NCI-H2081 (cell line): ENCODE results near the gene APOC4.
"Not testable (repeated sequence)": the region's sequence is repeated elsewhere in the genome, so short reads cannot be mapped to it uniquely, and the experiment has no call there.

Source experiments
- DNase-seq, 2 experiments: peaks; one replicate each; lab custom pipeline; 2025; lab: John Stamatoyannopoulos, UW

APOC4 gene

DNA sequence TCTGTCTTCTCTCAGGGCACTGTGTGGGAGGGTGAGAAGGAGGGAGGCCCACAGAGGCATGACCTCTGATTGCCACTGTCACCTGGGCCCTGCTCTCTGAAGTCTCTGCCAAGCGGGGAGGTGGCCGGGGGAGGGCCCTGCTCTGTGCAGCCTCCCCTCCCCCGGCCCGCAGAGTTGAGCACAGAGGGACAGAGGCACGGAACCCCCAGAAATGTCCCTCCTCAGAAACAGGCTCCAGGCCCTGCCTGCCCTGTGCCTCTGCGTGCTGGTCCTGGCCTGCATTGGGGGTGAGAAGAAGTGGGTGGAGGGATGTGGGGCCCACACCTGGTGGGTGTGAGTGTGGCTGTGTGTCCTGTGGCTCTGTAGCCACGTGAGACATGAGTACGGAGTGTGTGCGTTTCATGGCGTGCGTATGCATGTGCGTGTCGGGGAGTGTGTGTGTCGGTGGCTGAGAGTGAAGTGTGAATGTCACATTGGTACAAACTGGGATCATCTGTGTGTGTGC is at the start of gene APOC4:
Gene APOC4 (plus strand): TSS at position 171 of the 505 bp plus-strand sequence. CDS start 41 bp downstream, at position 212.
- no peak for DNase-seq

- no peak for DNase-seq
These were observed 49.1 kb upstream of the APOC4 start for GRCh38 chr19:44892932-44893331.

GRCh38 chr19:44893332-44894051 is 48.5 kb upstream of the APOC4 start:
- DNase-seq: no peak

- DNase-seq: no peak
These were observed 48.0 kb upstream of the APOC4 start for GRCh38 chr19:44894052-44894400.

DNA sequence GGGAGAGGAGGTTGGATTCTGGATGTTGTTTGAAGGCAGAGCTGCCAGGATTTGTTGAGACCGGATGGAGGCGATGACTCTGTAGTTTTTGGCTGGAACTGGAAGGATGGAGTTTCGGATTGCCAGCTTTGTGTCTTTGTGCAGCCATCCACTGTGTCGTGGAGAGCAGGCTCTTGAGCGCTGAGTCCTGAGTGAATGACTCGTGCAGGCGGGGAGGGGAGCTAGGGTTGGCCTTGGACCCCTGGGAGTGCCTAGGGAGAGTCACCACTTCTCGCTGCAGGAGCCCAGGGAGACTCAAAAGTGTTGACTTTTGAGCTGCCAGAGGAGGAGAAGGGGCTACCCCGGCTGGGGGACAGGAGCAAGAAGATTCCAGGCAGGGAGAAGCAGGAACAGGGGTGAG is 47.1 kb upstream of the APOC4 start:
- DNase-seq: no peak

- DNase-seq: no peak
These were observed 44.2 kb upstream of the APOC4 start for GRCh38 chr19:44897835-44898234.

DNA sequence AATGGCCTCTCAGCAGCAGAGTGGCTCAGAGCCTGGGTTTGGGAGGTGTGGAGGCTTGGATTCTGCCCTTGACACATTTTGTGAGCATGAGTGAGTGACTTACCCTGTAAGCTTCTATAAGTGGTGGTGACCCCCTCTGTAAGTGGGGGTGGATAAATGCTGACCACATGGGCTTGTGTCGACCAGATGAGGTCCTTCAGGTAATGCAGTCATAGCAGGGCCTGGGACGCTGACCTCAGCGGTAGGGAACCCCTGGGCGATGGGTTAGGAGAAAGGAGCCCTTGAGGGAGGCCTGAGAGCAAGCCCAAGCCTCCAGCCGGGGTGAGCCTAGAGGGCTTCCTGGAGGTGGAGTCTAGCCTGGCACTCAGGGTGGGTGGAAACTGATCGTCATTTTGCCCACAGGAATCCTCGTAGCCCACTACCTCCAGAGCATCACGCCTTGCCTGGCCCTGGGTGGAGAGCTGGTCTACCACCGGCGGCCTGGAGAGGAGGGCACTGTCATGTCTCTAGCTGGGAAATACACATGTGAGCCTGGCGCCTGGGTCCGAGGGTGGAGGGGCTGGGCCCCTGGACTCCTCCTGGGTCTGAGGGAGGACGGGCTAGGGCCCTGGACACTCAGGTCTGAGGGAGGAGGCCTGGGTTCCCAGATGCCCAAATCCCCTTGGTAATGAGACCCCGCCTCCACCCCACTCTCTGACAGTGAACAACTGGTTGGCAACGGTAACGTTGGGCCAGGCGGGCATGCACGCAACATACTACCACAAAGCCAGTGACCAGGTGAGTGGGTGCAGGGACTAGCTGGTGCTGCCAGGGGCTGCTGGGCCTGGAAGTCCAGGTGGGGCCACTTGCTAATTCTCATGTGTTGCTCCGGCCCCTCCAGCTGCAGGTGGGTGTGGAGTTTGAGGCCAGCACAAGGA is 41.5 kb upstream of the APOC4 start:
- no peak for DNase-seq

DNA sequence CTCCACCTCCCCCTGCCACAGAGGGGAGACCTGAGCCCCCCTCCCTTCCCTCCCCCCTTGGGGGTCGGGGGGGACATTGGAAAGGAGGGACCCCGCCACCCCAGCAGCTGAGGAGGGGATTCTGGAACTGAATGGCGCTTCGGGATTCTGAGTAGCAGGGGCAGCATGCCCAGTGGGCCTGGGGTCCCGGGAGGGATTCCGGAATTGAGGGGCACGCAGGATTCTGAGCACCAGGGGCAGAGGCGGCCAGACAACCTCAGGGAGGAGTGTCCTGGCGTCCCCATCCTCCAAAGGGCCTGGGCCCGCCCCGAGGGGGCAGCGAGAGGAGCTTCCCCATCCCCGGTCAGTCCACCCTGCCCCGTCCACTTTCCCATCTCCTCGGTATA is 38.8 kb upstream of the APOC4 start:
- DNase-seq: no peak

- DNase-seq: peak; percentile 29 to 39
These were observed 38.2 kb upstream of the APOC4 start for GRCh38 chr19:44903602-44904425.

GRCh38 chr19:44904426-44904994 is 37.5 kb upstream of the APOC4 start:
- no peak for DNase-seq

DNA sequence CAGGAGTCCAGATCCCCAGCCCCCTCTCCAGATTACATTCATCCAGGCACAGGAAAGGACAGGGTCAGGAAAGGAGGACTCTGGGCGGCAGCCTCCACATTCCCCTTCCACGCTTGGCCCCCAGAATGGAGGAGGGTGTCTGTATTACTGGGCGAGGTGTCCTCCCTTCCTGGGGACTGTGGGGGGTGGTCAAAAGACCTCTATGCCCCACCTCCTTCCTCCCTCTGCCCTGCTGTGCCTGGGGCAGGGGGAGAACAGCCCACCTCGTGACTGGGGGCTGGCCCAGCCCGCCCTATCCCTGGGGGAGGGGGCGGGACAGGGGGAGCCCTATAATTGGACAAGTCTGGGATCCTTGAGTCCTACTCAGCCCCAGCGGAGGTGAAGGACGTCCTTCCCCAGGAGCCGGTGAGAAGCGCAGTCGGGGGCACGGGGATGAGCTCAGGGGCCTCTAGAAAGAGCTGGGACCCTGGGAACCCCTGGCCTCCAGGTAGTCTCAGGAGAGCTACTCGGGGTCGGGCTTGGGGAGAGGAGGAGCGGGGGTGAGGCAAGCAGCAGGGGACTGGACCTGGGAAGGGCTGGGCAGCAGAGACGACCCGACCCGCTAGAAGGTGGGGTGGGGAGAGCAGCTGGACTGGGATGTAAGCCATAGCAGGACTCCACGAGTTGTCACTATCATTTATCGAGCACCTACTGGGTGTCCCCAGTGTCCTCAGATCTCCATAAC is 36.4 kb upstream of the APOC4 start, which contains the start of gene APOE:
Gene APOE (plus strand): TSS at position 360 of the 724 bp plus-strand sequence. CDS start 829 bp downstream, outside the sequence.
- DNase-seq: no peak

GRCh38 chr19:44907613-44908012 is 34.4 kb upstream of the APOC4 start:
- DNase-seq: no peak

DNA sequence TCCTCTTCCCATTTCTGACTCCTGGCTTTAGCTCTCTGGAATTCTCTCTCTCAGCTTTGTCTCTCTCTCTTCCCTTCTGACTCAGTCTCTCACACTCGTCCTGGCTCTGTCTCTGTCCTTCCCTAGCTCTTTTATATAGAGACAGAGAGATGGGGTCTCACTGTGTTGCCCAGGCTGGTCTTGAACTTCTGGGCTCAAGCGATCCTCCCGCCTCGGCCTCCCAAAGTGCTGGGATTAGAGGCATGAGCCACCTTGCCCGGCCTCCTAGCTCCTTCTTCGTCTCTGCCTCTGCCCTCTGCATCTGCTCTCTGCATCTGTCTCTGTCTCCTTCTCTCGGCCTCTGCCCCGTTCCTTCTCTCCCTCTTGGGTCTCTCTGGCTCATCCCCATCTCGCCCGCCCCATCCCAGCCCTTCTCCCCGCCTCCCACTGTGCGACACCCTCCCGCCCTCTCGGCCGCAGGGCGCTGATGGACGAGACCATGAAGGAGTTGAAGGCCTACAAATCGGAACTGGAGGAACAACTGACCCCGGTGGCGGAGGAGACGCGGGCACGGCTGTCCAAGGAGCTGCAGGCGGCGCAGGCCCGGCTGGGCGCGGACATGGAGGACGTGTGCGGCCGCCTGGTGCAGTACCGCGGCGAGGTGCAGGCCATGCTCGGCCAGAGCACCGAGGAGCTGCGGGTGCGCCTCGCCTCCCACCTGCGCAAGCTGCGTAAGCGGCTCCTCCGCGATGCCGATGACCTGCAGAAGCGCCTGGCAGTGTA is 33.8 kb upstream of the APOC4 start:
- no peak for DNase-seq

DNA sequence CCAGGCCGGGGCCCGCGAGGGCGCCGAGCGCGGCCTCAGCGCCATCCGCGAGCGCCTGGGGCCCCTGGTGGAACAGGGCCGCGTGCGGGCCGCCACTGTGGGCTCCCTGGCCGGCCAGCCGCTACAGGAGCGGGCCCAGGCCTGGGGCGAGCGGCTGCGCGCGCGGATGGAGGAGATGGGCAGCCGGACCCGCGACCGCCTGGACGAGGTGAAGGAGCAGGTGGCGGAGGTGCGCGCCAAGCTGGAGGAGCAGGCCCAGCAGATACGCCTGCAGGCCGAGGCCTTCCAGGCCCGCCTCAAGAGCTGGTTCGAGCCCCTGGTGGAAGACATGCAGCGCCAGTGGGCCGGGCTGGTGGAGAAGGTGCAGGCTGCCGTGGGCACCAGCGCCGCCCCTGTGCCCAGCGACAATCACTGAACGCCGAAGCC is 33.2 kb upstream of the APOC4 start:
- no peak for DNase-seq

- no peak for DNase-seq
These were observed 32.3 kb upstream of the APOC4 start for GRCh38 chr19:44909775-44910174.

- DNase-seq: not testable (repeated sequence)
These were observed 30.1 kb upstream of the APOC4 start for GRCh38 chr19:44911896-44912295.

DNA sequence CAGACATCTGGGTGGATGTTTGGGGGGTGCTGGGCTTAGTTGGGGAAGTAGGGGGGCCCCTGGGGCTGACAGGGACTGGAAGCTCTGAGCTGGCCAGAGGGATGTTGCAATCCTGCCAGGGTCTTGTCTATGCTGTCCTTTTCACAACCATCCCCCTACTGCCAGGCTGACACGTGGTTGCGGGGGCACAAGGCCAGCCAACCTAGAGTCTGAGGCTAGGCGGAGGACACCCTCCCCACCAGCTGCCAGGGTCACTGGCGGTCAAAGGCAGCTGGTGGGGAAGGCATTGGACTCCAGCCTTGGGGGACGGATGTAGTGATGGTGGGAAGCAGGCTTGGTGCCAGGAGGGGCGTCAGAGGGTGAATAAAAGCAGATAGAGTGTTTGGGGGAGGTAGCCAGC is 29.2 kb upstream of the APOC4 start:
- no peak for DNase-seq

DNA sequence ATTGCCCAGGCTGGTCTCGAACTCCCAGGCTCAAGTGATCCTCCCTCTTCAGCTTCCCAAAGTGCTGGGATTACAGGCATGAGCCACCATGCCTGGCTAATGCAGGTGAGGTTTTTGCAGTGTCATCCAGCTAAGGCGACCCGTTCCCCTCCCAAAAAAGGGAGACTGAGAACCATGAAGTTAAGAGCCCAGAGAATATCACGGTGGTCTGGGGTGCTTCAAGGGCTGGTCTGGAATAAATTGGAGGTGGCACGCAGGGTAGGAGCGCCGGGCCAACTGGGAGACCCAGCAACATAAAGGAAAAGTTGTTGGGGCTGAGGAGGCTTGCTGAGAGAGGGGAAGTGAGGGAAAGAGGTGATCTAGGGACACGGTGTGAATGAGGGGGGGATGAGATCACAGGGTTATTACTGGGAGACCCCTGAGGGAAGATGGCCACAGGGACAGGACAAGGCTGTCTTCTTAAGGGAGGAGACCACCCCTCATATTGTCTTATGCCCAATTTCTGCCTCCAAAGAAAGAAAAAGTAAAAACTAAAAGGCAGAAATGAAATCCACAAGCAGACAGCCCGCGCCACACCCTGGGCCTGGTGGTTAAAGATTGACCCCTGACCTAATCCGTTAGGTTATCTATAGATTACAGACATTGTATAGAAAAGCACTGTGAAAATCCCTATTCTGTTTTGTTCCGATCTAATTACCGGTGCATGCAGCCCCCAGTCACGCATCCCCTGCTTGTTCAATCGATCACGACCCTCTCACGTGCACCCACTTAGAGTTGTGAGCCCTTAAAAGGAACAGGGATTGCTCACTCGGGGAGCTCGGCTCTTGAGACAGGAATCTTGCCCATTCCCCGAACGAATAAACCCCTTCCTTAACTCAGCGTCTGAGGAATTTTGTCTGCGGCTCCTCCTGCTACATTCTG is 28.3 kb upstream of the APOC4 start:
- not testable (repeated sequence) for DNase-seq
